Neural crest cell (in vitro differentiated cells): ENCODE data around the gene IL18RAP. TPM values are rescaled to one million over a fixed set of nuclear protein-coding genes. Genes with fewer than 3 reads are reported as not detected.

Source experiments
- DNase-seq: peaks from one replicate; pipeline ENCODE4 v3.0.0; 2021; ENCODE audit warnings: low read depth, mixed read lengths, low spot score
- H3K27ac Mint-ChIP-seq: one replicate; pipeline ENCODE4 v1.8.0; 2021; ENCODE audit warnings: mild to moderate bottlenecking, mixed read lengths; ENCODE audit not compliant: unreplicated experiment
- H3K27me3 Mint-ChIP-seq: 2 replicates; pipeline ENCODE4 v1.8.0; 2021; ENCODE audit warnings: low read depth, mild to moderate bottlenecking, mixed read lengths
- H3K36me3 Mint-ChIP-seq: 2 replicates; pipeline ENCODE4 v1.8.0; 2021; ENCODE audit warnings: low read depth, mild to moderate bottlenecking, mixed read lengths
- H3K4me1 Mint-ChIP-seq: 2 replicates; pipeline ENCODE4 v1.8.0; 2021; ENCODE audit warnings: mixed read lengths
- H3K4me3 Mint-ChIP-seq: one replicate; pipeline ENCODE4 v1.8.0; 2021; ENCODE audit warnings: mild to moderate bottlenecking, mixed read lengths
- H3K9me3 Mint-ChIP-seq: 2 replicates; pipeline ENCODE4 v1.8.0; 2021; ENCODE audit warnings: mixed read lengths
- total RNA-seq: library from RNA; stranded (reverse); gene quantifications from 2 replicates; pipeline ENCODE4 v1.2.1, GENCODE V29; 2021
- TF ChIP-seq, protein P1 (sequence below): fragments of 200-600 bp; sonication (generic); conservative IDR thresholded peaks from 2 replicates; pipeline ENCODE4 v1.5.0; 2021; ENCODE audit warnings: antibody characterized with exemption, mild to moderate bottlenecking

IL18RAP gene
- total RNA-seq, 1 donor from 2014 or later, result not detected

DNA sequence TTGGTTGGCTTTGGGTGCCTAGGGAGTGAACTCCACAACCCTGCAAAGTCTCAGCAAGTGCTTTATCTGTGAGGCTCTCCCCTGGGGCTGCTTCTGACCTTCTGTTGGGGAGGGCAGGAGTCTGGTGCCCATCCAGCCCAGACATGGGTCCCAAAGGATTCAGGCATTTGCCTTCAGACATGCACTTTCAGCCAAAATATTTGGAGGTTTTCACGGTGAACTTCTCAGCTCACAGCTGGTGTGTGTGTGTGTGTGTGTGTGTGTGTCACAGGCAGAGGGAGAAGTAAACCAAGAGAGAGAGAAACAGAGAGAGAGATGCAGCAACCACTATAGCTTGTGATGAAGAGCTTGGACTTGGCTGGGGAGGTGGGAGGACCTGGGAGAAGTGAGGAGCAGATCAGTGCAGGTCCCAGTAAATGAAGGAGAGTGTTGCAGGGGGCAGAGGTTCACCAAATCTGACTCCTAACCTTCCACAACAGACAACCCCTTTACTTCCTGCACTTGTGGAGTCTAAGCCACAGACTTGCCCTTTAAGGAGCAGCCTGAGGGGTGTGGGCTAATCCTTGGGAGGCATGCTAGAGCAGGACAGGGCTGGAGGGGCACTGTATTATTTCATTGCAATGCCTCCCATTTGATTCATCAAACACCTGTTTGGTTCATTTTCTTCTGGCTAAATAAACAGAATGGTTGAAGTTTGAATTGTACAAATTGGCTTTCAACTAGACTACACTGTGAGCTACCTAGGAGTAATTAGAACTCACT, 64.2 kb downstream of the IL18RAP start:
- H3K4me1 Mint-ChIP-seq, result no peaks in the 10 kb centered on the region
- H3K36me3 Mint-ChIP-seq, result no peaks in the 10 kb centered on the region
- TF ChIP-seq, protein P1, sequence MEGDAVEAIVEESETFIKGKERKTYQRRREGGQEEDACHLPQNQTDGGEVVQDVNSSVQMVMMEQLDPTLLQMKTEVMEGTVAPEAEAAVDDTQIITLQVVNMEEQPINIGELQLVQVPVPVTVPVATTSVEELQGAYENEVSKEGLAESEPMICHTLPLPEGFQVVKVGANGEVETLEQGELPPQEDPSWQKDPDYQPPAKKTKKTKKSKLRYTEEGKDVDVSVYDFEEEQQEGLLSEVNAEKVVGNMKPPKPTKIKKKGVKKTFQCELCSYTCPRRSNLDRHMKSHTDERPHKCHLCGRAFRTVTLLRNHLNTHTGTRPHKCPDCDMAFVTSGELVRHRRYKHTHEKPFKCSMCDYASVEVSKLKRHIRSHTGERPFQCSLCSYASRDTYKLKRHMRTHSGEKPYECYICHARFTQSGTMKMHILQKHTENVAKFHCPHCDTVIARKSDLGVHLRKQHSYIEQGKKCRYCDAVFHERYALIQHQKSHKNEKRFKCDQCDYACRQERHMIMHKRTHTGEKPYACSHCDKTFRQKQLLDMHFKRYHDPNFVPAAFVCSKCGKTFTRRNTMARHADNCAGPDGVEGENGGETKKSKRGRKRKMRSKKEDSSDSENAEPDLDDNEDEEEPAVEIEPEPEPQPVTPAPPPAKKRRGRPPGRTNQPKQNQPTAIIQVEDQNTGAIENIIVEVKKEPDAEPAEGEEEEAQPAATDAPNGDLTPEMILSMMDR, result no peak
- no peaks in the 10 kb centered on the region for H3K9me3 Mint-ChIP-seq
- H3K27ac Mint-ChIP-seq, result no peak overlapping the region
- no peak for DNase-seq
- H3K27me3 Mint-ChIP-seq, result no peaks in the 10 kb centered on the region
- no peak overlapping the region for H3K4me3 Mint-ChIP-seq

DNA sequence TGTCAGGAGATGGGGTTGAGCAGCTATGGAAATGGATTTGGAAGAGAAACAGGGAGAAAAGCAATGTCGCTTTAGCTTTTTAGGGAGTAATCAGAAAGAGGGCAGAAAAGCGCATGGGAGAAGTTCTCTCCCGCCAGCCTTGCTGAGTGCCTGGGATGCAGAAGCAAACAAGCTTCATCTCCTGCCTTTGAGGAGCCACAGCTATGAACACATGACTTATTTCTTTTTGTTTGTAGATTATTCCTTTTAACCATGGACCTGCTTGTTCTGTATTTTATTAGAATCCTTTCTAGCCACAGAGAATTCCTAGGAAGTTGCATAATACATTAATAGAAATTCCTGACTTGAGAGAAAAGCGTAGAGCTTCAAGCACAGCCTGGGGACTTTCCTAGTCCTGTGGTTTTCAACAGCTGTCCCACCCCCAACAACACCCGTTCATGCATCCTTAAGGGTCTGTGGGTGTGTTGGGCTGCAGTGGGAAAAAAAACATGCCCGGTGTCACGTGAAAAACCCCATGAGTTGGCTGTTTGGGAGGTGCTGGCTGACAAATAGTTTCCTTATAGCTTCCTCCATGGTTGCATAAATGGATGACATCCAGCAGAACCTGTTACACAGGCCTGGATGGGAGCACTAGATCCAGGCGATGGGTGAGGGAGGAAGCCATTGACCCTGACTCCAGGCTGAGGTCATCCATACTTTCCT, 65.0 kb downstream of the IL18RAP start:
- Mint-ChIP-seq H3K36me3 (no peaks in the 10 kb centered on the region), H3K4me3 (no peak overlapping the region)

DNA sequence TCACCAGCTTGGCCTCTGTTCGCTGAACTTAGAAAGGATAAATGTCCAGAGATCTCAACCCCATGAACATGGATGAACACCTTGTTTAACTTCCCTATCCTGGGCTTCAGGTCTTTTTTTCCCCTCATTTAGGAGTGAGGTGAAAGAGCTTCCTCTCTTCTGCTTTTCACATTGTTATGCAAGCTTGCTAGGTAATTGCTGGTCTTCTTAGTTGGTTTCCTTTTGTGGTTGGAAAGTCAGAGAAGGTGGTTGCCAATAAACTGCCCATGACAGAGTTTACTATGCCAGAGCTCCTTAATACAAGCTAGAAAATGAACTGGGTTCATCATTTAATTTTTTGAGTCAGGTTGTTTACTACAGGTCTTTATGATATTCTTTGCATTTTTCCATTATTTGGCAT, 66.7 kb downstream of the IL18RAP start:
- Mint-ChIP-seq H3K27me3 (no peaks in the 10 kb centered on the region), H3K4me1 (no peaks in the 10 kb centered on the region)
- TF ChIP-seq, protein P1, result no peak

More for the DNA sequence above, 65.0 kb downstream of the IL18RAP start:
- no peak for DNase-seq
- Mint-ChIP-seq H3K27me3 (no peaks in the 10 kb centered on the region), H3K9me3 (no peaks in the 10 kb centered on the region), H3K4me1 (no peaks in the 10 kb centered on the region), H3K27ac (no peak overlapping the region)
- TF ChIP-seq, protein P1, result no peak

DNA sequence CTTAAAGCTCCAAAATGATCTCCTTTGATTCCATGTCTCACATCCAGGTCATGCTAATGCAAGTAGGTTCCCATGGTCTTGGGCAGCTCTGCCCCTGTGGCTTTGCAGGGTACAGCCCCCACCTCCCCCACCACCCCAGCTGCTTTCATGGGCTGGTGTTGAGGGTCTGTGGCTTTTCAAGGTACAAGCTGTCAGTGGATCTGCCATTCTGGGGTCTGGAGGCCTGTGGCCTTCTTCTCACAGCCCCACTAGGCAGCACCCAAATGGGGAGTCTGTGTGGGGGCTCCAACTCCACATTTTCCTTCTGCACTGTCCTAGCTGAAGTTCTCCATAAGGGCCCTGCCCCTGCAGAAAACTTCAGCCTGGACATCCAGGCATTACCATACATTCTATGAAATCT, 69.0 kb downstream of the IL18RAP start:
- TF ChIP-seq, protein P1, result no peak
- Mint-ChIP-seq H3K9me3 (peaks cover 12% of the 10 kb centered on the region), H3K4me3 (no peak overlapping the region)

More for the DNA sequence above, 66.7 kb downstream of the IL18RAP start:
- DNase-seq, result no peak
- Mint-ChIP-seq H3K36me3 (no peaks in the 10 kb centered on the region), H3K9me3 (peaks cover 6% of the 10 kb centered on the region), H3K27ac (no peak overlapping the region), H3K4me3 (no peak overlapping the region)

DNA sequence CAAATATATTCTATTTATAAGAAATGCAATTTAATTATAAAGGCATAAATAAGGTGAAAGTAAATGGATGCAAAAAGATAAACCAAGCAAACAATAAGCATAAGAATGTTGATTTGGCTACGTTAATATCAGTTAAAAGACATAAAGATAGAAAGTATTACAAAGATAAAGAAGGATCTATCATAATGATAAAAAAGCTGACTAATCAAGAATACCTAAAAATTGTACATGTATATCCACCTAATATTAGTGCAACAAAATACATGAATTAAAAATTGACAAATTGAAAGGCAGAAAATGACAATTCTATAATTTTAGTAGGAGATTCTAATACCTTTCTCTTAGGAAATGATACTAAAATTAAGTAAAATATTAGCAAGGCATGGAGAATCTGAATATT, 71.6 kb downstream of the IL18RAP start:
- peaks cover 3% of the 10 kb centered on the region for H3K27me3 Mint-ChIP-seq
- no peaks in the 10 kb centered on the region for H3K36me3 Mint-ChIP-seq
- no peak overlapping the region for H3K27ac Mint-ChIP-seq
- peaks cover 12% of the 10 kb centered on the region for H3K9me3 Mint-ChIP-seq
- DNase-seq, result no peak
- TF ChIP-seq, protein P1, result no peak
- no peaks in the 10 kb centered on the region for H3K4me1 Mint-ChIP-seq
- H3K4me3 Mint-ChIP-seq, result no peak overlapping the region

More for the DNA sequence above, 69.0 kb downstream of the IL18RAP start:
- H3K27me3 Mint-ChIP-seq, result peaks cover 3% of the 10 kb centered on the region
- DNase-seq, result no peak
- no peaks in the 10 kb centered on the region for H3K4me1 Mint-ChIP-seq
- no peaks in the 10 kb centered on the region for H3K36me3 Mint-ChIP-seq
- H3K27ac Mint-ChIP-seq, result no peak overlapping the region
